Dedifferentiated amniotic fluid mesenchymal stem cell (primary cell): ENCODE results near the gene RALGAPA1.
"Not testable (repeated sequence)": the region's sequence is repeated elsewhere in the genome, so short reads cannot be mapped to it uniquely, and the experiment has no call there.

Source experiments
- DNase-seq: peaks from one replicate; pipeline ENCODE4 v3.0.0-alpha.2; 2016; ENCODE audit errors: extremely low spot score

Gene RALGAPA1

DNA sequence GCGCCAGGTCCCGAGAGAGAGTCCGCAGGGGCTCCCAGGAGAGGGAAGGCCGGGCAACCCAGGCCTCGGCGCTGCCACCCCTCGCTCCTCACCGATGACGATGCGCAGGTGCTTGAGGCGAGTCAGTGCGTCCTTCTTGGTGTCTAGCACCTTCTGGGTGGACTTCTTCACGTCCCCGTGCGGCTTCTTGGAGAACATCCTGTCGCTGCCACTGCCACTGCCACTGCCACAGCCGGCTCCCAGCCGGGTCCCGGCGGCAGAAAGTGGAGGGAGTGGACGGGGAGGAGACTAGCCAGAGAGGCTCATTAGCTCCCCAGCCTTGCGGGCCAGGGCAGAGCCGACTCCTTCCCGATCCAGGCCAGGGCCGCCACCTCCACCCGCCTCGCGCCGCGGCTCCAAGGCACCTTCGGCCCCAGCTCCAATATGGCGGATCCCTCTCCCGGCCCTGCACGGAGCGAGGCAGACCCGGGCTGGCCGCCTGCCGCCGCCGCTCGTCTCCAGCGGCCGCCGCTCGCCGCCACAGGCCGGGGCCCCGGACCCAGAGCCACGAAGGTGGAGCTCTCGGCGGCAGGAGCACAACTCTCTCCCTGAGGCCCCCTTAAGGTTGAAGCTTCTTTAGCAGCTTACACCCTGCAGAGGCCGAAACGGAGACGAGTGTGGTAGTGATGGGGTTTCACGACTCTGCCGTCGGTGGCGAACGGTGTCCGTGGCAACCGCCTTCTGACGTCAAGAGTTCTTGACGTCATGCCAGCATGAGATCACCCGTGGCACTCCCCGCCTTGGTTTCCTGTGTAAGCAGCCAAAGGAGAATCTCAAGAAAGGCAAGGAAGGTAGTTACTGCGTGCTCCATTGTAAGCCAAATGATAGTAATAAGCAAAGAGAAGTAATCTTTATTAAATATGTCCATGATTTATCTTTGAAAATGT is at the start of gene RALGAPA1:
Gene RALGAPA1, minus strand, starts transcription at position 658 of the 926 bp plus-strand sequence. Its CDS starts 460 bp downstream, at position 198.
- peak; percentile 97 for DNase-seq

DNA sequence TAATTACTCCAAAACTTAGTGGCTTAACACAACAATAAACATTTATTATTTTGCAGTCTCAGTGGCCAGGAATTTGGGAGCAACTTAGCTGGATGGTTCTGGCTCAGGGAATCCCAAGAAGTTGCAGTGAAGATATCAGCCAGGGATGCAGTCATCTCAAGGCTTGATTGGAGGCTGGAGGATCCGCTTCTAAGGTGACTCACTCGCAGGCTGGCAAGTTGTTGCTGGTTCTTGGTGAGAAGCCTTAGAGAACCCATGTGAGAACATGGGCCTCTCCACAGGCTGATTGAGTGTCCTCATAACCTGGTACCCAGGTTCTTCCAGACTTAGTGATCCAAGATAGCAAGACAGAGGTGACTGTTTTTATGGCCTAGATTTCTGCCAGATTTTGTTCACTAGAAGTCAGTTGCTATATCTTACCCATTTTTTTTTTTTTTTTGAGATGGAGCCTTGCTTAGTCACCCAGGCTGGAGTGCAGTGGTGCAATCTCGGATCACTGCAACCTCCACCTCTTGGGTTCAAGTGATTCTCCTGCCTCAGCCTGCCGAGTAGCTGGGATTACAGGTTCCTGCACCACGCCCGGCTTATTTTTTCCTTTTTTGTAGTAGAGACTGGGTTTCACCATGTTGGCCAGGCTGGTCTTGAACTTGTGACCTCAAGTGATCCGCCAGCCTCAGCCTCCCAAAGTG is 49.6 kb upstream of the RALGAPA1 start:
- no peak for DNase-seq

DNA sequence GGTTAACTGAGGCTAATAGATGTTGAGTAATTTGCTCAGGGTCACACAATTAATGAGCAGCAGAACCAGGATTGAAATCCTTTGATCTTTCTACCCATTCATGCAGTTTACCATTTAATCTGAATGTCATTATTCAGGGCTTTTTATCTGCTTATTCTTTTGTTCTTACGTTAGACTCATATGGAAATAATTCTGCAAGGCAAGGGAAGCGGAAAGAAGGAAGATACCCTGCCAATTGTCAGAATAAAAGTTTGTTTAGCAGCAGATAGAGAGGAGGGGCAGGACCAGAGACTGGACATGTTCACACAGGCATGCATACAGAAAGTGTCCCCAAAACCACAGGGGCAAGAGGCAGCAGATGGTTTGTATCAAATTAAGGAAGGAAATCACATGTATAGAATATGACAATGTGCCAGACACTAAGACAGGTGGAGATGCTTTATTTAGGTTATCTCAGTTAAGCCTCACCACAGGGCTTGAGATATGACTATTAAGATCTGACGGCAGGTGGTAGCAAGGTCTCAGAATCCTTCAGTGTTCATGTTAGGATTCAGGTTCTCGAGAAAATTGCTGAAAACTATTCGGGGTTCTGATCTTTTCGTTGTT is 46.9 kb upstream of the RALGAPA1 start:
- DNase-seq = no peak

DNA sequence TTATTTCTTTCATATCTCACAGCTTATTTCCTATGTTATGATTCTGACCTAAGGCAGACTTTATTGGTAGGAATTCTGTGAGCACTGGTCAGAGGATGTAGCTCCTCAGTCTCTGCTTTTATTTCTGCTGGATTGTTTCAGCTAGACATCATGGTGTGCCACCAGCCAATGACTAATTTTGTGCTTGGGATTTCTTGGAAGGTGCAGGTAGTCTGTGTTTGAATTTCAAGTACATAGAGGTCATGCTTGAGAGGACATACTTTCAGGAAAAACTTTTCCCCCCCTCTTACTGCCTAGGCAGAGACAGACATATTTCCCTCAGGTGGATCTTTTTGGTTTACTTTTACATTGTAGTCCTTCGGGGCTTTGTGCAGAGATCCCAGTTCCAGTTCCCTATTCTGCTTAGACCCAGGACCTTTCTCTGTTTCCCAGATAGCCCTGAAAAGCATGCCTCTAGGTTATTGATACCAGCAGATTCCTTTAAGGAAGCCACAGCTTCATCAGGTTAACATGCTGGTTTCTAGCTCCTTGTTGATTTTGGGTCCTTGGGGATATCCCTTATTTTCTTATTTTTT is 45.7 kb upstream of the RALGAPA1 start:
- DNase-seq = no peak

DNA sequence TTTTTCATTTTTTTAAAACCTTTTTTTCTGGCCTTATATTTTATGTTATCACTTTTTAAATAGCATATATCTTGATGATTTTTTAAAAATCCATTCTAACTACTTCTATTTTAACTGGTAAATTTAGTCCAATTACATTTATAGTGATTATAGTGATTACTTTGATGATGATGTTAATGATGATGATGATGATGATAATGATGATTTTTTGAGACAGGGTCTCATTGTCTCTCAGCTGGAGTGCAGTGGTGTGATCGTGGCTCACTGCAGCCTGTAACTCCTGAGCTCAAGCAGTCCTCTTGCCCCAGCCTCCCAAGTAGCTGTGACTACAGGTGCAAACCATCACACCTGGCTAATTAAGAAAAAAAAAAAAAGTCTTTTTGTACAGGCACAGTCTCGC is 44.1 kb upstream of the RALGAPA1 start:
- no peak for DNase-seq

DNA sequence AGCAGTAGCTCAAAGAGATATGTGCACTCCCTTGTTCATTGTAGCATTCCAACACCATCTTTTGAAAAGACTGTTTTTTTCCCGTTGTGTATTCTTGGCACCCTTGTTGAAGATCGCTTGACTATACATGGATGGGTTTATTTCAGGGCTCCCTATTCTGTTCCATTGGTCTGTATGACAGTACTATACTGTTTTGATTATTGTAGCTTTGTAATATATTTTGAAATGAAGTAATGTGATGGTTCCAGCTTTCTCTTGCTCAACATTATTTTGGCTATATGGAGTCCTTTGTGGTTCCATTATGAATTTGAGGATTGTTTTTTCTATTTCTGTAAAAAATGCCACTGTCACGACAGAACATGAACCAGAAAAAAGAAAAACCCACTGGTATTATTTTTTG is 42.7 kb upstream of the RALGAPA1 start:
- DNase-seq = no peak

DNA sequence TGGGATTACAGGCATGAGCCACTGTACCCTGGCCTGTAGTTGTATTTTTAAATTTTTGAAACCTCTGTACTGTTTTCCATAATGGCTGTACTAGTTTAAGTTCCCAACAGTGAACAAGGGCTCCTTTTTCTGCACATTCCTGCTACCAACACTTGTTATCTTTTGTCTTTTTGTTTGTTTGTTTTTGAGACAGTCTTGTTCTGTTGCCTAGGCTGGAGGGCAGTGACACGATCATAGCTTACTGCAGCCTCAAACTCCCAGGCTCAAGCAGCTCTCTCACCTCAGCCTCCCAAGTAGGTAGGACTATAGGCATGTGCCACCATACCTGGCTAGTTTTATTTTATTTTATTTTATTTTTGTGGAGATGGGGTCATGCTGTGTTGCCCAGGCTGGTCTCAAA is 40.0 kb upstream of the RALGAPA1 start:
- DNase-seq = no peak

DNA sequence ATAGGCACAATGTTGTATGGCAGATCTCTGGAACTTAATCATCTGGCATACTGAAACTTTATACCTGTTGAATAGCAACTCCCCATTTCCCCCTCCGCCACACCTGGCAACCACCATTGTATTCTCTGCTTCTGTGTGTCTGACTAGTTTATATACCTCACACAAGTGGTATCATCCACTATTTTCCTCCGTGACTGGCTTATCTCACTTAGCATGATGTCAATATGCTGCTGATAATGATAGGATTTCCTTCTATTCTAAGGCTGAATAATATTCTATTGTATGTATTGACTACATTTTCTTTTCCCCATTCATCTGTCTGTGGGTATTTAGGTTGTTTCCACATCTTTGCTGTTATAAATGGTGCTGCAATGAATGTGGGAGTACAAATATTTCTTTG is 38.5 kb upstream of the RALGAPA1 start:
- DNase-seq = no peak

DNA sequence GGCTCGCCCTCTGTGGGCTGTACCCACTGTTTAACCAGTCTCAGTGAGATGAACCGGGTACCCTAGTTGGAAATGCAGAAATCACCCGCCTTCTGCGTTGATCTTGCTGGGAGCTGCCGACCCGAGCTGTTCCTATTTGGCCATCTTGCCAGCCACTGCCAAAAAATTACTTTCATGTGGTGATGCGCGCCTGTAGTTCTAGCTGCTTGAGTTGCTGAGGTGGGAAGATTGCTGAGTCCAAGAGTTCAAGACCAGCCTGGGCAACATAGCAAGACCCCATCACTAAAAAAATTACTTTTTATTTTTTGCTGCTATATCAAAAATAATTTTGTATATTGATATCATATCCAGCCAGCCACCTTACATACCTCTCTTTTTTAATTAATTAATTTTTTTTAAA is 35.4 kb upstream of the RALGAPA1 start:
- DNase-seq = no peak

DNA sequence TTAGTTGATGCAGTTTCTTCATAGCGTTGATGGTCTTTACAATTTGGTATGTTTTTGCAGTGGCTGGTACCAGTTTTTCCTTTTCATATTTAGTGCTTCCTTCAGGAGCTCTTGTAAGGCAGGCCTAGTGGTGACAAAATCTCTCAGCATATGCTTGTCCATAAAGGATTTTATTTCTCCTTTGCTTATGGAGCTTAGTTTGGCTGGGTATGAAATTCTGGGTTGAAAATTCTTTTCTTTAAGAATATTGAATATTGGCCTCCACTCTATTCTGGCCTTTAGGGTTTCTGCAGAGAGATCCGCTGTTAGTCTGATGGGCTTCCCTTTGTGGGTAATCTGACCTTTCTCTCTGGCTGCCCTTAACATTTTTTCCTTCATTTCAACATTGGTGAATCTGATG is 33.1 kb upstream of the RALGAPA1 start:
- DNase-seq = not testable (repeated sequence)

DNA sequence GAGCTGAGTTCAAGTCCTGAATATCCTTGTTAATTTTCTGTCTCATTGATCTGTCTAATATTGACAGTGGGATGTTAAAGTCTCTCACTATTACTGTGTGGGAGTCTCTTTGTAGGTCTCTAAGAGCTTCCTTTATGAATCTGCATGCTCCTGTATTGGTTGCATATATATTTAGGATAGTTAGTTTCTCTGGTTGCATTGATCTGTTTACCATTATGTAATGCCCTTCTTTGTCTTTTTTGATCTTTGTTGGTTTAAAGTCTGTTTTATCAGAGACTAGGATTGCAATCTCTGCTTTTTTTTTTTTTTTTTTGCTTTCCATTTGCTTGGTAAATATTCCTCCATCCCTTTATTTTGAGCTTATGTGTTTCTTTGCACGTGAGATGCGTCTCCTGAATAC is 32.6 kb upstream of the RALGAPA1 start:
- DNase-seq = not testable (repeated sequence)

DNA sequence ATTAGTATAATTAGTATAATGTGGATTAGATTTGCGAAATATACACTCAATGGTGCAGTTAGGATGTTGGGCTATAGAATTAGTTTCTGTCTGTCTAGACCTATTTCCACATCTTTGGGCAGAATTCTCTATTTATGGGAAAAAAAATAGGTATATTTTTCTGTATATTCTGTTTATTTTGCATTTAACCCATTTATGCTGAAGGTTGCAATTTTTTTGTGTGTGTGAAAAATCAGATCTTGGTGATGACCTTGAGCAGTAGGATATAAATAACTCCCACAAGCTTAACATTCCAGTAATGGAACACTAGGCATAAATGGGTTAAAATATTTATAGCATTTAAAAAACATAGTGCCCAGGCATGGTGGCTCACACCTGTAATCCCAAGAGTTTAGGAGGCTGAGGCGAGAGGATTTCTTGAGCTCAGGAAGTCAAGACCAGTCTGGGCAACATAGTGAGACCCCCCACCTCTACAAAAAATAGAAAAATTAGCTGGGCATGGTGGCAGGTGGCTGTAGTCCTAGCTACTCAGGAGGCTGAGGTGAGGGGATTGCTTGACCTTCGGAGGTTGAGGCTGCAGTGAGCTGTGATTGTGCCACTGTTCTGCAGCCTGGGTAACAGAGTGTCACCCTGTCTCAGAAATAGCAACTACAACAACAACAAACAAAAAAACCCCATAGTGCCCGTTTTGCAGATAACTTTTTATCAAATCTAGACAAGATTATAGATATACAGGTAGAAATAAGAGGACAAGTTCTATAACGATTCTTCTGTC is 26.3 kb upstream of the RALGAPA1 start:
- no peak for DNase-seq

DNA sequence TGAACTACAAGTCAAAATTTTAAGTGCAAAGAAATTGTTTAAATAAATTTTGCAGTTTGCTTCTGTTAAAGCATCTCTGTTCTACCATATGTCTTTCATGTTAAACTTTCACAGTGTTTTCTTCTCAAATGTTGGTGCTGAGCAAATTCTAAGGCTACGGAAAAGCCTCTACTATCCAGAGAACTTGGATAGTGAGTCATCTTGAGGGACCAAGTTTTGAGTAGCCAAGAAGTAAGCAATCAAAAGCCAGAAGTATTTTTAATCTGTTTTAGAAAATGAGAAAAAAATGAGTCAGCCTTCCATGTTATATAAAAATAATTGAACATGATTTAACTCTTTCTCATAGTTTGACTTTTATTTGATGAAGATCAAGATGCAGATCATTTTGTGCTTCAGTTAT is 20.4 kb upstream of the RALGAPA1 start:
- DNase-seq = no peak

DNA sequence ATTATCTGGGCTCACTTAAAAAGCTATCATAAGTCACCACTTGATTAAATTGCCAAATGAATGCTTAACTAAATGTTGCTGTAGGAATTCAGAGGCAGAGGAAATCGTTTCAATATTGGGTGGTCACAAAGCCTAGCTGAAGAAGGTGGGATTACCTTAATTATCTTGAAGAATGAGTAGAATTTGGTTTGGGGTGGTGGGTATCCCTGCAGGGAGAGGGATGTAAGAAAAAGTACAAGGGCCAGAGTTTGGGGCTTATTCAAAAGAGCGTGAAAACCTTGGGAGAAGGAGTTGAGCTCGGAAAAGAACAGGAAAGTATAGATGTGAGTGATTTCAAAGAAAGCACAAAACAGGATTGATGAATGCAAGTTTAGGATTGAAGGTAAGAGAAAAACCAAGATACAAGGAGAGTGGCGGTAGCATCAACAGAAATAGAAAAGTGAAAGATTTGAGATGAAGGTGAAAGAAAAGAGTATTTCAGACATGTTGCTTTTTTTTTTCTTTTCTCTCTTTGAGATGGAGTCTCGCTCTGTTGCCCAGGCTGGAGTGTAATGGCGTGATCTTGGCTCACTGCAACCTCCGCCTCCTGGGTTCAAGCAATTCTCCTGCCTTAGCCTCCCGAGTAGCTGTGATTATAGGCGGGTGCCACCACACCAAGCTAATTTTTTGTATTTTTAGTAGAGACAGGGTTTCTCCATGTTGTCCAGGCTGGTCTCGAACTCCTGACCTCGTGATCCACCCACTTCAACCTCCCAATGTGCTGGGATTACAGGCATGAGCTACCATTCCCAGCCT is 18.8 kb upstream of the RALGAPA1 start:
- DNase-seq = no peak

DNA sequence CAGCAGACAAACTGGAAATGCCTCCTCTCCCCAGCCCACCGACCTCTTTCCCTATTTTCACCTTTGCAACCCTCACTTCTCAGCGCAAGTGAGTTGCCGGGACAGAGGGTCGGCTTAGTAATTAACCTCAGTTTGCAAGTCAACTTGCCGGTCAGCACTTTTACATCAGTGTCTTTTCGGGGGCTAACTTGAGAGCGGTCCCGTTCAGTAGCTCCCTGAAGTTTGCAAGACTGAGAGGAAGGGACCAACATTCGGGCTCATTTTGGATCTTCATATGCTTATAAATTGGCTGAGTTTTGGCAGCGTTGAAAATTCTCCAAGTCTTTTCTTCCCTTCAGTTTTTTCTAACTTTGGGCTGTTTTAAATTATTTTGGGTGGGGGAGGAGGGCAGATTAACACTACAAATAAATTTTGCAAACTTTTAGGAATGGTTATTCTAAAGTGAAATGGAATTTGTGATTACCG is 17.9 kb upstream of the RALGAPA1 start:
- no peak for DNase-seq

DNA sequence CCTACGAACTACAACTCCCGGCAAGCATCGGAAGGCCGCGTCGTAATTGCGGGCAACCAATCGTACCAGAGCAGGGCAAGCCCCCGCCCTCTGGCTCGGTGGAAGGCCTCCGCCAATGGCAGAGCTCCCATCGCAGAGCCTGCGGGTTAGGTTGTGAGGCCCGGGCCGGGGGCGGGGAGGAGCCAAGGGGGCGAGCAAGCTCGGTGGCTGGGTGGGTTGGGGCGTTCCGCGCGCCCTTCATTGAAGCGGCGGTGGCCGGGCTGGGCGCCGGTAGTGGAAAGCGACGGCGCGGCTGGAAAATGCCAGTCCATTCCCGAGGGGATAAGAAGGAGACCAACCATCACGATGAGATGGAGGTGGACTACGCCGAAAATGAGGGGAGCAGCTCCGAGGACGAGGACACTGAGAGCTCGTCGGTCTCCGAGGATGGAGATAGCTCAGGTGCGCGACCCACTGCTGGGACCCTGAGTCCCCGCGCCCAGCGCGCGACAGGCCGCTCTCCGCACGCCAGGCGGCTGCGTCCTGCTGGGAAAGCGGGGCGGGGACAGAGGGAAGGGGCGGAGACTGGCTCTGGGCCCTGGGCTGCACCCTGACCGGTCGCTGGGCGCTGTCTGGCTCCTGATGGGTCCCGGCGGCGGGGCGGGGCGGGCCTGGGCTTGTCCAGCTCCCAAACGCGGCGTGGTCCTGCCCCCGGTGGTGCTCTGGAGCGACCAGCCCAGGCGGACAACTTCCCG is 17.3 kb upstream of the RALGAPA1 start, which contains the start of gene BRMS1L:
Gene BRMS1L, plus strand, starts transcription at position 121 of the 734 bp plus-strand sequence. Its CDS starts 179 bp downstream, at position 300.
- peak; percentile 98 for DNase-seq

DNA sequence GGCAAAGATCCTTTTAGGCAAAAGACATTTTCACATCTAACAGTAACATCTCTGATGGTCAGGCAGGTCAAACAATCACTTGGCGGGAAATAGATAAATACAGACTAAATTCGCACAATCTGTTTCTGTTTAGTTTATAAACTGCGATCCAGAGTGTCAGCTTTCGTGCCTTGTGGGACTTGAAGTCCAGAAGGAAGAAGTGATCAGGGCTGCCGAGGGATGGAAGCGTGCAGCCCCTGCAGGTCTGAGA is 16.8 kb upstream of the RALGAPA1 start:
- no peak for DNase-seq

DNA sequence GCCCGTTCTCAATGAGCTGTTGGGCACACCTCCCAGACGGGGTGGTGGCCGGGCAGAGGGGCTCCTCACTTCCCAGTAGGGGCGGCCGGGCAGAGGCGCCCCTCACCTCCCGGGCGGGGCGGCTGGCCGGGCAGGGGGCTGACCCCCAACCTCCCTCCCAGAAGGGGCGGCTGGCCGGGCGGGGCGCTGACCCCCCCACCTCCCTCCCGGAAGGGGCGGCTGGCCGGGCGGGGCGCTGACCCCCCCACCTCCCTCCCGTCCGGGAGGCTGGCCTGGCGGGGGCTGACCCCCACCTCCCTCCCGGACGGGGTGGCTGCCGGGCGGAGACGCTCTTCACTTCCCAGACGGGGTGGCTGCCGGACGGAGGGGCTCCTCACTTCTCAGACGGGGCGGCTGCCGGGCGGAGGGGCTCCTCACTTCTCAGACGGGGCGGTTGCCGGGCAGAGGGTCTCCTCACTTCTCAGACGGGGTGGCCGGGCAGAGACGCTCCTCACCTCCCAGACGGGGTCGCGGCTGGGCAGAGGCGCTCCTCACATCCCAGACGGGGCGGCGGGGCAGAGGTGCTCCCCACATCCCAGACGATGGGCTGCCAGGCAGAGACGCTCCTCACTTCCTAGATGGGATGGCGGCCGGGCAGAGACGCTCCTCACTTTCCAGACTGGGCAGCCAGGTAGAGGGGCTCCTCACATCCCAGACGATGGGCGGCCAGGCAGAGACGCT is 15.5 kb upstream of the RALGAPA1 start:
- not testable (repeated sequence) for DNase-seq

DNA sequence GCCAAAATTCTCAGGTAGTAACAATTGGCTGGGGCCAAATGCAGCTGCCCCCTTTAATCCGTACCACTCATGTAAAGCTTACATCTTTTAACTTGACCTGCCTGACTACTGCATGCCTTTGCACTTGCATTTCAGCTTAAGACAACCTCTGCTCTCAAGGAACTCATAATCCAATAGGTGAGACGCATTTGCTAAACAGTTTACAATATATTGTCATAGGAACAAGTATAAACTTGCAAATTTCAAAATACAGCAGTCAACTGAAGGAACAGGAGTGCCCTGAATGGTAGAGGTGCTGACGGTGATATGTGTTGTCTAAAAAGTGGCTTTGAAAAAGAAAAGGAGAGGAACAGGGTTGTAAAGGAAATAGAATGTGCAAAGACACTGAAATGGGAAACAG is 13.4 kb upstream of the RALGAPA1 start:
- DNase-seq = peak; percentile 1
